Measurements from ENCODE around the gene KRTAP4-4.
"Not testable (repeated sequence)": the region's sequence is repeated elsewhere in the genome, so short reads cannot be mapped to it uniquely, and the experiment has no call there.

The KRTAP4-4 gene

DNA sequence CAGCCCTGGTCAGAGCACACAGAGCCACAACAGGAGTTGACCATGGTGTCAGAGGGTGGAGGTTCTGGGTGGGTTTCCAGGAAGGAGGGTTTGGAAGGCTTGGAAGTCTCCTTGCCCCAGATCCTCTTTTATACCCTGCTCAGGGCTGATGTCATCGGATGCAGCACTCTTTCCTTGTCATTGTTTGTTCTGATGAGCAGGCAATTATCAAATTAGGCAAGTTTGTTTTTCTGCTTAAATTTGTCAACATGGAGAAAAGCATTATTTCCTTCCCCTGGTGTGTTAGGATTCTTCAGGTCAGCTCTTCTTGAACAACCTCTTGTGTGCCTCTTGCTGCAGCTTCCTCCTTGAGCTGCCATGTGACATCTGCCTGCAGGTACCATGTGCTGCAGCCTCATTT is at the start of gene KRTAP4-4:
TSS of gene KRTAP4-4 (minus strand) at position 101 of the 400 bp plus-strand sequence. CDS start at position 44, 57 bp downstream.
- no peak for DNase-seq

GRCh38 chr17:41199421-41200078 is 39.0 kb upstream of the KRTAP4-4 start:
- DNase-seq = peak; percentile 58

- DNase-seq = no peak
Observed at GRCh38 chr17:41196068-41196467, 35.5 kb upstream of the KRTAP4-4 start.

DNA sequence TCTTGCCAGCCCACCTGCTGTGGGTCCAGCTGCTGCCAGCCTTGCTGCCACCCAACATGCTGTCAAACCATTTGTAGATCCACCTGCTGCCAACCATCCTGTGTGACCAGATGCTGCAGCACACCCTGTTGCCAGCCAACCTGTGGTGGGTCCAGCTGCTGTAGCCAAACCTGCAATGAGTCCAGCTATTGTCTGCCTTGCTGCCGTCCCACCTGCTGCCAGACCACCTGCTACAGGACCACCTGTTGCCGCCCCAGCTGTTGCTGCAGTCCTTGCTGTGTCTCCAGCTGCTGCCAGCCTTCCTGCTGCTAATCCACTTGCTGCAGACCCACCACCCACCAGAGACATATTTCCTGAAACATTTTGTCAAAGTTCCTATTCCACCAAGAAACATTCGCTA is 29.8 kb upstream of the KRTAP4-4 start:
- no peak for DNase-seq

GRCh38 chr17:41189837-41190318 is 29.3 kb upstream of the KRTAP4-4 start, which contains the start of gene KRTAP9-1:
TSS of gene KRTAP9-1 (plus strand) at chr17:41189887. CDS start at chr17:41189887, 0 bp downstream.
- not testable (repeated sequence) for DNase-seq

- no peak for DNase-seq
Observed at GRCh38 chr17:41186872-41187271, 26.3 kb upstream of the KRTAP4-4 start.

- DNase-seq = no peak
Observed at GRCh38 chr17:41185001-41185400, 24.5 kb upstream of the KRTAP4-4 start.

DNA sequence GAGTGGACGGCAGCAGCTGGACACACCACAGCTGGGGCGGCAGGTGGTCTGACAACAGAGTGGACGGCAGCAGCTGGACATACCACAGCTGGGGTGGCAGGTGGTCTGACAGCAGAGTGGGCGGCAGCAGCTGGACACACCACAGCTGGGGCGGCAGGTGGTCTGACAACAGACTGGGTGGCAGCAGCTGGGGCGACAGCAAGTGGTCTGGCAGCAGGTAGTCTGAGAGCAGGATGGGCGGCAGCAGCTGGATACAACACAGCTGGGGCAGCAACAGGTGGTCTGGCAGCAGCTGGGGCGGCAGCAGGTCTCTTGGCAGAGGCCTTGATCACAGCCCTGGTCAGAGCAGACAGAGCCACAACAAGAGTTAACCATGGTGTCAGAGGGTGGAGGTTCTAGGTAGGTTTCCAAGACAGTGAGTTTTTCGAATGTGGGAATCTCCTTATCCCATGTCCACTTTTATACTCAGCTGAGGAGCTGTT is 24.0 kb upstream of the KRTAP4-4 start, which contains the start of gene KRTAP4-1:
TSS of gene KRTAP4-1 (minus strand) at position 432 of the 482 bp plus-strand sequence. CDS start at position 375, 57 bp downstream.
- no peak for DNase-seq

GRCh38 chr17:41178843-41179616 is 18.5 kb upstream of the KRTAP4-4 start:
- DNase-seq = no peak

DNA sequence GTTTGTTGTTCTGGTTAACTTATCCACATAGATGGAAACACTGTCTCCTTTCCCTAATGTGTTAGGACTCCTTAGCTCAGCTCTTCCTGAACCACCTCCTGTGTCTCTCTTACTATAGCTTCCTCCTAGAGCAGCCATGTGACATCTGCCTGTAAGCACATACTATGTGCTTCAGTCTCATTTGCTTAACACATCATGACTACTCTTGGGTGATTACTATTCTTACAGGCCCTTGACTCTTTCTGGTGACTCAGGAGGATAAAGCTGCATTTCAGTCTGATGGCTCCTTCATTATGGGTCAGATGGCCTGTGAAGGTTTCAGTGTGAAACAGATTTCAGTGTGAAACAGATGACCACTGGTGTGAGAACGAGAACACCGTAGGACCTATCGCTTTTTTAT is 17.8 kb upstream of the KRTAP4-4 start:
- no peak for DNase-seq

DNA sequence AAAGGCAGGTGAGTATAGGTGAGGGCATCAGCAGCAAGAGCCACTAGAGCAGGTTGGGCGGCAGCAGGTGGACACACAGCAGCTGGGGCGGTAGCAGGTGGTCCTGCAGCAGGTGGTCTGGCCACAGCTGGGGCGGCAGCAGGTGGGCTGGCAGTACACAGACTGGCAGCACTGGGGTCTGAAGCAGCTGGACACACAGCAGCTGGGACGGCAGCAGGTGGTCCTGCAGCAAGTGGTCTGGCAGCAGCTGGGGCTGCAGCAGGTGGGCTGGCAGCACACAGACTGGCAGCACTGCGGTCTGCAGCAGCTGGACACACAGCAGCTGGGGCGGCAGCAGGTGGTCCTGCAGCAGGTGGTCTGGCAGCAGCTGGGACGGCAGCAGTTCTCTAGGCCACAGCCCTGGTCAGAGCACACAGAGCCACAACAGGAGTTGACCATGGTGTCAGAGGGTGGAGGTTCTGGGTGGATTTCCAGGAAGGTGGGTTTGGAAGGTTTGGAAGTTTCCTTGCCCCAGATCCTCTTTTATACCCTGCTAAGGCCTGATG is 17.3 kb upstream of the KRTAP4-4 start, which contains the start of gene KRTAP4-2:
TSS of gene KRTAP4-2 (minus strand) at position 495 of the 545 bp plus-strand sequence. CDS start at position 438, 57 bp downstream.
- DNase-seq = no peak

DNA sequence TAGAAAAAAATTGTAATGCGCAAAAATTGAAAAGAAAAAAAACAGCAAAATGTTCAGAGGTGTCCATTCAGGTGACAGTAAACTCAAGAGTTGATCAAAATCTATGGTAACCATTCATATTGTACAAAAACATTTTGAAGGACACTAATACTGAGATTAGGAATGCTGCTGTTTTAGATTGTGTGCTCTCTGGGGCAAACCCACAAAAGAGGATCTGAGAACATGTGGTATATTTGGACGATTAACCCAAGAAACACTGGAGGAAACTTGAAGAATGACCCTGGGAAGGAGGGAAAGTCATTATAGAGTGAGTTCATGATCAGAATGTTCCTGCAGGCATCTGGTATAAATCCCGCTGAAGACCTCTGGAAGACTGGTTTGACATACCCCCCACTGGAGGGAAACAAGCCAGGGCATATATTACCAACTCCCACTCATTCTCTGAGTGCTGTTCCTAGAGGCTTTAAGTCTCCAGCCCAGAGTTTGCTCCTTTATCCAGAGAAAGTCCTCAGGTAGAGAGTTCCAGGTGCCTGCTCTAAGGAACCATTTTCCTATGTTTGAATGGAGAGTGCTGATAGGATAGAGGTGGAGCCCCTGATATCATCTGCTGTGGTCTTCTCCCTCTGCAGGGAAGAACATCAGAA is 16.3 kb upstream of the KRTAP4-4 start:
- no peak for DNase-seq

- DNase-seq = no peak
Observed at GRCh38 chr17:41171886-41172285, 11.3 kb upstream of the KRTAP4-4 start.

DNA sequence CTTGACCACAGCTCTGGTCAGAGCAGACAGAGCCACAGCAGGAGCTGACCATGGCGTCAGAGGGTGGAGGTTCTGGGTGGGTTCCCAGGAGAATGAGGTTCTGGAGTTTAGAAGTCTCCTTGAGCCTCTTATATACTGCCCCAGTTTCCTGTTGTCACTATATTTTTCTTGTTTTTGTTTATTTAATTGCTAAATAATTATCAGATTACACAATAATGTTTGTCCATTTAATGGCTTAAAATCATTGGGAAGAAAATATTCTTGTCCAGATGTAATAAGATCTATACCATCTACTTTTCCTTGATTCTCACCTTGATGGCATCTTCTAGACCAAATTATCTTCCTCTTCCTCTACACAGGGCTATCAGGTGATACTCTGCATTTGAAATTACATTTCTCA is 7.6 kb upstream of the KRTAP4-4 start, which contains the start of gene KRTAP4-3:
TSS of gene KRTAP4-3 (minus strand) at position 101 of the 400 bp plus-strand sequence. CDS start at position 52, 49 bp downstream.
- DNase-seq = no peak

- DNase-seq = no peak
Observed at GRCh38 chr17:41167561-41167960, 7.0 kb upstream of the KRTAP4-4 start.

DNA sequence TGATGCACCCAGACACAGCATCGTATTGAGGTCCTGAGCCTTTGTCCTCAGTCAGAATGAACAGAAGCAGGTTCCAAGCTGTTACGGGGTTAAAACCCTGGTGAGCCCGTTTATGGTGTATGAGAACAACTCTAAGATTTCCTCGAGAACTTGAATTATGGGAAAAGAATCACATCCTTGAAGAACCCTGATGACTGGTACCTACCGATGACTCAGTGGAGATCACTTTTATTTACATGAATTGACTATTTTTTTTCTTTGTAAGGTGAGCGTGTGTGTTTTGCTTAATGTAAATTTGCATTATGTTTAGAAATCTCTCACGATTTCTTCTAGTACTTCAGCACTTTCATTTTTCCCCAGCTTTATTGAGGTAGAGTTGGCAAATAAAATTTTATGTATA is 3.3 kb upstream of the KRTAP4-4 start:
- DNase-seq = no peak

- DNase-seq = not testable (repeated sequence)
Observed at GRCh38 chr17:41160190-41160589, 358 bp downstream of the KRTAP4-4 start.

GRCh38 chr17:41153856-41154255 is 6.7 kb downstream of the KRTAP4-4 start:
- no peak for DNase-seq

- no peak for DNase-seq
Observed at GRCh38 chr17:41151525-41151924, 9.0 kb downstream of the KRTAP4-4 start.

GRCh38 chr17:41150026-41150425 is 10.5 kb downstream of the KRTAP4-4 start:
- DNase-seq = no peak

DNA sequence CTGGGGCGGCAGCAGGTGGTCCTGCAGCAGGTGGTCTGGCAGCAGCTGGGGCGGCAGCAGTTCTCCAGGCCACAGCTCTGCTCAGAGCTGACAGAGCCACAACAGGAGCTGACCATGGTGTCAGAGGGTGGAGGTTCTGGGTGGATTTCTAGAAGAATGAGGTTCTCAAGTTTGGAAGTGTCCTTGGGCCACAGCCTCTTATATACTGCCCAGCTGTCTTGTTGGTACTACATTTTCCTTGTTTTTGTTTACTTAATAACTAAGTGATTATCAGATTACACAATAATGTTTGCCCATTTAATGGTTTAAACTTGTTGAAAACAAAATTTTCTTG is 10.9 kb downstream of the KRTAP4-4 start, which contains the start of gene KRTAP4-5:
TSS of gene KRTAP4-5 (minus strand) at position 174 of the 334 bp plus-strand sequence. CDS start at position 116, 58 bp downstream.
- DNase-seq = no peak

DNA sequence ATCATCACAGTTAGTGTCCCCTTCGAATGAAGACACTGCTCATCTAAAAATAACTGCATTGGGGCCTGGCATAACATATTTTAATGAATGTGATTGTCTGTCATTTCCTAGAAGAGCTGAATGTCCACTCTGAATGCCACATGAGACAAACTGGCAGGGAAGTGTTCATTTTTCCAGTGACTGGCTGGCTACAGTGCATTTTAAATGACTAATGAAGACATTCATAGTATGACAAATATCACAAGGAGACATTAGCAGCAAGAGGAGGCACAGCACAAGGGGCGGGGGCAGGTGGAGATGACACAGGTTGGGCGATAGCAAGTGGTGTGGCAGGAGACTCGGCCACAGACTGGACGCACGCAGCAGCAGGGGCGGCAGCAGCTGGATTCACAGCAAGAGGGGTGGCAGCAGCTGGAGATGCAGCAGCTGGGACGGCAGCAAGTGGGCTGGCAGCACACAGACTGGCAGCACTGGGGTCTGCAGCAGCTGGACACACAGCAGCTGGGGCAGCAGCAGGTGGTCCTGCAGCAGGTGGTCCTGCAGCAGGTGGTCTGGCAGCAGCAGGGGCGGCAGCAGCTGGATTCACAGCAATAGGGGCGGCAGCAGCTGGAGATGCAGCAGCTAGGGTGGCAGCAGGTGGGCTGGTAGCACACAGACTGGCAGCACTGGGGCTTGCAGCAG is 11.4 kb downstream of the KRTAP4-4 start:
- DNase-seq = not testable (repeated sequence)

Measured in NCI-H748 treated with DMSO at 0.1 percent for 48 hours (cell line).